ENCODE data around the gene FANCL.
"Not testable (repeated sequence)": the region's sequence is repeated elsewhere in the genome, so short reads cannot be mapped to it uniquely, and the experiment has no call there.

DNA sequence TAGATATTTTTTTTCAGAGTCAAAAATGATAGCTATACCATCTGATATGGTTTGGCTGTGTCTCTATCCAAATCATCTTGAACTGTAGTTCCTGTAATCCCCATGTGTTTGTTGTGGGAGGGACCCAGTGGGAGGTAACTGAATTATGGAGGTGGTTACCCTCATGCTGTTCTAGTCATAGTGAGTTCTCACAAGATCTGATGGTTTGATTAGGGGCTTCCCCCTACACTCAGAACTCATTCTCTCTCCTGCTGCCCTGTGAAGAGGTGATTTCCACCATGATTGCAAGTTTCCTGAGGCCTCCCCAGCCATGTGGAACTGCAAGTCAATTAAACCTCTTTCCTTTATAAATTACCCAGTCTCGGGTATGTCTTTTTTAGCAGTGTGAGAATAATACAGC is 17.3 kb upstream of the FANCL start:
- TF ChIP-seq, protein P1, sequence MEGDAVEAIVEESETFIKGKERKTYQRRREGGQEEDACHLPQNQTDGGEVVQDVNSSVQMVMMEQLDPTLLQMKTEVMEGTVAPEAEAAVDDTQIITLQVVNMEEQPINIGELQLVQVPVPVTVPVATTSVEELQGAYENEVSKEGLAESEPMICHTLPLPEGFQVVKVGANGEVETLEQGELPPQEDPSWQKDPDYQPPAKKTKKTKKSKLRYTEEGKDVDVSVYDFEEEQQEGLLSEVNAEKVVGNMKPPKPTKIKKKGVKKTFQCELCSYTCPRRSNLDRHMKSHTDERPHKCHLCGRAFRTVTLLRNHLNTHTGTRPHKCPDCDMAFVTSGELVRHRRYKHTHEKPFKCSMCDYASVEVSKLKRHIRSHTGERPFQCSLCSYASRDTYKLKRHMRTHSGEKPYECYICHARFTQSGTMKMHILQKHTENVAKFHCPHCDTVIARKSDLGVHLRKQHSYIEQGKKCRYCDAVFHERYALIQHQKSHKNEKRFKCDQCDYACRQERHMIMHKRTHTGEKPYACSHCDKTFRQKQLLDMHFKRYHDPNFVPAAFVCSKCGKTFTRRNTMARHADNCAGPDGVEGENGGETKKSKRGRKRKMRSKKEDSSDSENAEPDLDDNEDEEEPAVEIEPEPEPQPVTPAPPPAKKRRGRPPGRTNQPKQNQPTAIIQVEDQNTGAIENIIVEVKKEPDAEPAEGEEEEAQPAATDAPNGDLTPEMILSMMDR (IDR thresholded peaks at IDR 0.05) = not testable (repeated sequence)
- TF ChIP-seq POLR2A (IDR thresholded peaks at IDR 0.05) = not testable (repeated sequence)
